ENCODE data around the gene CD2BP2. TPM values are rescaled to one million over a fixed set of nuclear protein-coding genes. Genes with fewer than 3 reads are reported as not detected.

CD2BP2 gene
- total RNA-seq, 1 experiment from 2014 or later, result 72.5 TPM

- CTCF ChIA-PET, result no interaction called here
- Histone ChIP-seq H3K4me1 (ENCODE audit: insufficient read depth, low read length, poor library complexity, severe bottlenecking) (peaks cover 8% of the 10 kb centered on the region), H3K36me3 (ENCODE audit: insufficient read depth, low read length, poor library complexity, severe bottlenecking) (peaks cover 21% of the 10 kb centered on the region), H3K9me3 (ENCODE audit: low read depth, low read length, poor library complexity, severe bottlenecking) (no peaks in the 10 kb centered on the region), H3K27me3 (replicated peaks; ENCODE audit: insufficient read depth, low read depth, low read length, poor library complexity) (no peaks in the 10 kb centered on the region), H3K4me3 (ENCODE audit: low read depth, low read length, poor library complexity, severe bottlenecking) (no peak overlapping the region), H3K27ac (ENCODE audit: low read depth, low read length, poor library complexity, severe bottlenecking) (no peak overlapping the region)
- POLR2A ChIA-PET (ENCODE audit: low non-redundant PET), result interaction anchor here (0.6 kb wide), 1 partner anchor 559 kb away, joined by 3 read pairs; no protein-coding TSS in a partner anchor
- TF ChIP-seq CTCF (conservative IDR thresholded peaks at IDR 0.05; ENCODE audit: low read depth, low read length), result no peak
- TF ChIP-seq EZH2 (IDR thresholded peaks at IDR 0.05; ENCODE audit: borderline replicate concordance, low read depth, low read length, poor library complexity, severe bottlenecking), result no peak
- DNase-seq (ENCODE audit: low spot score), result no peak
- BruUV-seq (replicated peaks), result no TSS peak
- intact Hi-C loops (cut with micrococcal nuclease; ENCODE audit: unreplicated experiment), result no loop called here
Measured at GRCh38 chr16:30358990-30359870, 4.1 kb upstream of the CD2BP2 start.

GRCh38 chr16:30358577-30358936, 3.4 kb upstream of the CD2BP2 start:
- Histone ChIP-seq H3K4me3 (ENCODE audit: low read depth, low read length, poor library complexity, severe bottlenecking) (no peak overlapping the region), H3K4me1 (ENCODE audit: insufficient read depth, low read length, poor library complexity, severe bottlenecking) (peaks cover 13% of the 10 kb centered on the region), H3K36me3 (ENCODE audit: insufficient read depth, low read length, poor library complexity, severe bottlenecking) (peaks cover 27% of the 10 kb centered on the region), H3K27ac (ENCODE audit: low read depth, low read length, poor library complexity, severe bottlenecking) (no peak overlapping the region), H3K27me3 (replicated peaks; ENCODE audit: insufficient read depth, low read depth, low read length, poor library complexity) (no peaks in the 10 kb centered on the region), H3K9me3 (ENCODE audit: low read depth, low read length, poor library complexity, severe bottlenecking) (no peaks in the 10 kb centered on the region)
- ChIA-PET POLR2A (ENCODE audit: low non-redundant PET) (no interaction called here), CTCF (no interaction called here)
- DNase-seq (ENCODE audit: low spot score), result no peak
- intact Hi-C loops (cut with micrococcal nuclease; ENCODE audit: unreplicated experiment), result no loop called here
- no TSS peak for BruUV-seq (replicated peaks)
- no peak for TF ChIP-seq EZH2 (IDR thresholded peaks at IDR 0.05; ENCODE audit: borderline replicate concordance, low read depth, low read length, poor library complexity, severe bottlenecking)
- TF ChIP-seq CTCF (conservative IDR thresholded peaks at IDR 0.05; ENCODE audit: low read depth, low read length), result no peak

GRCh38 chr16:30357715-30358576, 2.8 kb upstream of the CD2BP2 start:
- DNase-seq (ENCODE audit: low spot score), result no peak
- no TSS peak for BruUV-seq (replicated peaks)
- Histone ChIP-seq H3K4me1 (ENCODE audit: insufficient read depth, low read length, poor library complexity, severe bottlenecking) (peaks cover 13% of the 10 kb centered on the region), H3K9me3 (ENCODE audit: low read depth, low read length, poor library complexity, severe bottlenecking) (no peaks in the 10 kb centered on the region), H3K36me3 (ENCODE audit: insufficient read depth, low read length, poor library complexity, severe bottlenecking) (peaks cover 33% of the 10 kb centered on the region), H3K27me3 (replicated peaks; ENCODE audit: insufficient read depth, low read depth, low read length, poor library complexity) (no peaks in the 10 kb centered on the region), H3K27ac (ENCODE audit: low read depth, low read length, poor library complexity, severe bottlenecking) (no peak overlapping the region), H3K4me3 (ENCODE audit: low read depth, low read length, poor library complexity, severe bottlenecking) (no peak overlapping the region)
- intact Hi-C loops (cut with micrococcal nuclease; ENCODE audit: unreplicated experiment), result no loop called here
- TF ChIP-seq EZH2 (IDR thresholded peaks at IDR 0.05; ENCODE audit: borderline replicate concordance, low read depth, low read length, poor library complexity, severe bottlenecking) (no peak), CTCF (conservative IDR thresholded peaks at IDR 0.05; ENCODE audit: low read depth, low read length) (no peak)
- ChIA-PET POLR2A (ENCODE audit: low non-redundant PET) (no interaction called here), CTCF (no interaction called here)

Measured in A673 (cell line).